Stimulated activated CD4-positive, alpha-beta T cell treated with anti-CD3 and anti-CD28 coated beads, Interleukin-4, amount 100 ng/mL, for 24 hours (primary cell): ENCODE results near the gene EFNA5.
"Not testable (repeated sequence)": the region's sequence is repeated elsewhere in the genome, so short reads cannot be mapped to it uniquely, and the experiment has no call there.

Source experiments
- DNase-seq: peaks from one replicate; pipeline ENCODE4 v3.0.0-alpha.2; 2020

The EFNA5 gene

GRCh38 chr5:107451028-107451427, 219.7 kb downstream of the EFNA5 start:
- DNase-seq: no peak

- no peak for DNase-seq
Measured at GRCh38 chr5:107450531-107450930, 220.2 kb downstream of the EFNA5 start.

GRCh38 chr5:107449369-107449768, 221.4 kb downstream of the EFNA5 start:
- no peak for DNase-seq

GRCh38 chr5:107447587-107447986, 223.2 kb downstream of the EFNA5 start:
- DNase-seq: no peak

GRCh38 chr5:107446972-107447371, 223.8 kb downstream of the EFNA5 start:
- DNase-seq: no peak

GRCh38 chr5:107444300-107444699, 226.4 kb downstream of the EFNA5 start:
- no peak for DNase-seq

- DNase-seq: no peak
Measured at GRCh38 chr5:107443897-107444296, 226.8 kb downstream of the EFNA5 start.

- DNase-seq: no peak
Measured at GRCh38 chr5:107442452-107442851, 228.3 kb downstream of the EFNA5 start.

GRCh38 chr5:107439832-107440231, 230.9 kb downstream of the EFNA5 start:
- no peak for DNase-seq

- no peak for DNase-seq
Measured at GRCh38 chr5:107437986-107438510, 232.7 kb downstream of the EFNA5 start.

GRCh38 chr5:107437154-107437553, 233.6 kb downstream of the EFNA5 start:
- DNase-seq: no peak

GRCh38 chr5:107436201-107436600, 234.5 kb downstream of the EFNA5 start:
- DNase-seq: no peak

GRCh38 chr5:107435061-107435460, 235.7 kb downstream of the EFNA5 start:
- no peak for DNase-seq

- DNase-seq: not testable (repeated sequence)
Measured at GRCh38 chr5:107433646-107434045, 237.1 kb downstream of the EFNA5 start.

GRCh38 chr5:107431998-107432397, 238.7 kb downstream of the EFNA5 start:
- DNase-seq: no peak

- DNase-seq: no peak
Measured at GRCh38 chr5:107431536-107431935, 239.2 kb downstream of the EFNA5 start.

- DNase-seq: no peak
Measured at GRCh38 chr5:107430071-107430625, 240.6 kb downstream of the EFNA5 start.

GRCh38 chr5:107428303-107428813, 242.4 kb downstream of the EFNA5 start:
- no peak for DNase-seq

GRCh38 chr5:107426872-107427271, 243.9 kb downstream of the EFNA5 start:
- DNase-seq: no peak

- DNase-seq: no peak
Measured at GRCh38 chr5:107426209-107426608, 244.5 kb downstream of the EFNA5 start.

GRCh38 chr5:107425541-107426031, 245.2 kb downstream of the EFNA5 start:
- no peak for DNase-seq

- no peak for DNase-seq
Measured at GRCh38 chr5:107424491-107424890, 246.2 kb downstream of the EFNA5 start.

GRCh38 chr5:107422494-107422893, 248.2 kb downstream of the EFNA5 start:
- no peak for DNase-seq

GRCh38 chr5:107419498-107419897, 251.2 kb downstream of the EFNA5 start:
- no peak for DNase-seq

GRCh38 chr5:107418902-107419301, 251.8 kb downstream of the EFNA5 start:
- no peak for DNase-seq
